GM21619 (cell line): ENCODE data around the gene KRTAP10-2.
"Not testable (repeated sequence)": the region's sequence is repeated elsewhere in the genome, so short reads cannot be mapped to it uniquely, and the experiment has no call there.

Source experiments
- ATAC-seq: cut with Tn5 transposase; IDR thresholded peaks from one replicate; pipeline ENCODE4 v1.9.1; 2021; ENCODE audit not compliant: unreplicated experiment

The KRTAP10-2 gene

GRCh38 chr21:44503006-44503889 is 48.1 kb downstream of the KRTAP10-2 start:
- not testable (repeated sequence) for ATAC-seq

GRCh38 chr21:44502171-44502958 is 48.9 kb downstream of the KRTAP10-2 start:
- no peak for ATAC-seq
